ENCODE data around the gene NISCH. TPM values are rescaled to one million over a fixed set of nuclear protein-coding genes. Genes with fewer than 3 reads are reported as not detected.

NISCH gene
- total RNA-seq, 1 experiment from 2014 or later, result 45.7 TPM

DNA sequence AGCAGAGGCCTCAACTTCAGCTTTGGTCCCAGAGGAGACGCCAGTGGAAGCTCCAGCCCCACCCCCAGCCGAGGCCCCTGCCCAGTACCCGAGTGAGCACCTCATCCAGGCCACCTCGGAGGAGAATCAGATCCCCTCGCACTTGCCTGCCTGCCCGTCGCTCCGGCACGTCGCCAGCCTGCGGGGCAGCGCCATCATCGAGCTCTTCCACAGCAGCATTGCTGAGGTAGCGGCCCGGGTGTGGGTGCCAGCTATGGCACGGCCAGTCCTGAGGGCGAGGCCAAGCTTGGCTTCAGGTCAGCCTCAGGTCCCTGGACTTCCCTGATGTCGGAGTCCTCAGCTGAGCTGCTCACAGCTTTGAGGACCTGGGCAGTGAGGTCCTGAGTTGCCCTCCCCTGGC, 34.0 kb downstream of the NISCH start:
- no peak for DNase-seq (ENCODE audit: low read depth)

- no peak for DNase-seq (ENCODE audit: low read depth)
Observed at GRCh38 chr3:52490035-52490938, 34.9 kb downstream of the NISCH start.

DNA sequence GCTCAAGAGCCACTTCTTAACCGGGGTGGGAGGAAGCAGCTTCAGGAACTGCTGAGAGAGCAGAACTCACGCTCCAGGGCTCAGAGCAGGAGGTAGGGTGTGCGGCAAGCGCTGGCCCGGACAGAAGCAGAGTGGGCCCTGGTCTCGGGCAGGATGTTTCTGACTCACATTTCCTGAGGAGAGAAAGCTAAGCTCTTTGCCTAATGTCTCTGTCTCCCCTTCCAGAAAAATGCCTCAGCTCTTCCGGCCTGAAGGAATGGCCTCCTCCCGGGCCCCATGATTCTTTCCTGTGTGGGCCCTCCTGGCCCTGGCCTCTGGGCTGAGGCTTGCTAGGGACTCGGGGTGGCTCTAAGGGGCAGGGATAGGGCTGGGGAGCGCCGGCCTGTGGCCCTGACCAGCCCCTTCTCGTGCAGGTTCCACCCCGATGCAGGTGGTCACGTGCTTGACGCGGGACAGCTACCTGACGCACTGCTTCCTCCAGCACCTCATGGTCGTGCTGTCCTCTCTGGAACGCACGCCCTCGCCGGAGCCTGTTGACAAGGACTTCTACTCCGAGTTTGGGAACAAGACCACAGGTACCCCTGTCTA, 35.6 kb downstream of the NISCH start:
- DNase-seq (ENCODE audit: low read depth), result no peak

GRCh38 chr3:52492059-52492458, 36.7 kb downstream of the NISCH start:
- no peak for DNase-seq (ENCODE audit: low read depth)

DNA sequence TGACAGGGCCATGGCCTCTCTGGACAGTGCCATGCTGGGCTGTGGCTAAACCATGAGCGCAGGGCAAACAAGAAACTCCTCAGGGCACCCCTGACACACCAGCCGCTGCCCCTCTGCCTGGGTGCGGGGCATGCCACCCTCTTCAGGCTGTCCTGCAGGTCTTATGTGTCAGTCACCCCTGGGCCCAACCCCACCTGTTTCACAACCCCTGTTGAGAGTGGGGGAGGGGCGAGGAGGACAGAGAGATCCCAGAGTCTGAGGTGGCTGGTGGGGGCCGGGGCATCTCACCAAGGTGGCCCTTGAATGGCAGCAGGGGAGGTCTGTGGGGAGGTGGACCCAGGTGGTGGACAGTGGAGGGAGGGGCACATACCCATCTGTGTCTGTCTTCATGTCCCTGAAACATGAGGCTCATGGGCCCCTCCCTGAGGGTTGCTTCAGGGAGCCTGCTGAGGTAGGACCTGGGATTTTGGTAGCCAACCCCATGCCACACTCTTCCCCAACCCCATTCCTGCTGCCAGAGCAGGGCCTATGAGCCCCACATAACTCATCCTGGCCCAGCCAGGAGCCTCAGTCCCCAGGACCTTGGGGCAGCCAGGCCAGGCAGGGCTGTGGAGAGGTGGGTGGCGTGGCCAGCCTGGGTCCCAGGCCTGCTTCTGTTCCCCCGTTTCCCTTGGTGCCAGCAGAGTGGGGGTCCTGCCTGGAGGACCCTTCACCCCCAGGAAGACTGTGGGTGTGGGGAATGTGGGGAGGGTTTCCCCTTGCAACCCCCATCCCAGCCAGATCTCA, 38.0 kb downstream of the NISCH start:
- no peak for DNase-seq (ENCODE audit: low read depth)

GRCh38 chr3:52494445-52494844, 39.0 kb downstream of the NISCH start:
- no peak for DNase-seq (ENCODE audit: low read depth)

GRCh38 chr3:52494886-52495495, 39.6 kb downstream of the NISCH start, which contains the start of gene STAB1:
Gene STAB1 (plus strand): TSS chr3:52495338. CDS start chr3:52495414, 76 bp downstream.
- DNase-seq (ENCODE audit: low read depth), result no peak

- peak; percentile 78 for DNase-seq (ENCODE audit: low read depth)
Observed at GRCh38 chr3:52495777-52496602, 40.6 kb downstream of the NISCH start.

DNA sequence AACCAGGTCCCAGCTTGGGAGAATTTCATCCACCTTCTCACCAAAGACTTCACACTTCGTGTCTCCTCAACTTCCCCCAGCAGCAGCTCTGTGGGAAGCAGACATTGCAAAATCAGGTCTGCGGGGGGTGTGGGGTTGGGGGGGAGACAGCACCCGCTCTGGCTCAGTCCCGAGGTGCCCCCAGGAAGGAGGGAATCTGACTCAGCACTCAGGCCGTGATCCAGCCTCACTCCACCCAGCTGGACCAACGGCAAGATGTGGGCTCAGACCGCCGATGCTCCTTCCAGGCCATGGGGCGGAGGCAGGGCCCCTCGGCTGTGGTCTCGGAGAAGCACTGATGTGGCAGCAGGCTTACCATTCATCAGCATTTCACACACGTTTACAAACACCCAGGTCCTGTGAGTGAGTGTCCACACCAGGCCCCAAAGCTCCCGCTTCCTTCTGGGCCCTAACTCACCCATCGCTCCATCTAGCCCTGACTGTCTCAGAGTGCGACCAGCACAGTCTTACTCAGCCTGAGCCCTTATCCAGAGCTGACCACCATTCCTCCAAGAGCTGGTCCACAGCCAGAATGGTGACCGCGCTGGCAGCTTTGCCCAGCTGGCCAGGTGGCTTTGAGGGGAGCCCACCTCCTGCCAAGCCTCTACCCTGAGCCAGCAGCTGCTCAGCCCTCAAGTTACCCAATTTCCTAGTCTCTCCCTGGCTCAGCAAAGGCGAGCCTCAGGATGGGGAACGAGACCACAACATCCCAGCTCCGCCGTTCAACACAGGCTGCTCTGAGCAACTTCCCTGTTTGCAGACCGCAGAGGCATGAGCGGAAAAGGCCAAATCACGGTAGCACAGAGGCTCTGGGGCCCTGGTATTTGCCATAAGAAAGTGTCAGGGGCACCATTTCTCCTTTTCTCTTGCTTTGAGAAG, 43.0 kb downstream of the NISCH start:
- DNase-seq (ENCODE audit: low read depth), result peak; percentile 83

DNA sequence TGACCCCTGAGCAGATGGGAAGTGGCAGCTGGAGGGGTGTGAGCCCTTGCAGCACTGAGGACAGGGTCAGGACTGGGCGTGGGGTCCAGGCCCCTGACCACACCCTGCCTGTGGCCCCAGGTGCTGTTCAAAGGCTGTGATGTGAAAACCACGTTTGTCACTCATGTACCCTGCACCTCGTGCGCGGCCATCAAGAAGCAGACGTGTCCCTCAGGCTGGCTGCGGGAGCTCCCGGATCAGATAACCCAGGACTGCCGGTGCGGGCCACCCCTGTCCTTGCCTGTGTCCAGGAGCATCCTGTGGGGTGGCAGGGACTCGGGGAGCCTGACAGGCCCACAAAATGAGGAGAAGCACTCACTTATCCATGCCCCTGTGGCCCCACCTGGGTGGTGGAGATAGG, 45.6 kb downstream of the NISCH start:
- no peak for DNase-seq (ENCODE audit: low read depth)

GRCh38 chr3:52502001-52502400, 46.6 kb downstream of the NISCH start:
- no peak for DNase-seq (ENCODE audit: low read depth)

DNA sequence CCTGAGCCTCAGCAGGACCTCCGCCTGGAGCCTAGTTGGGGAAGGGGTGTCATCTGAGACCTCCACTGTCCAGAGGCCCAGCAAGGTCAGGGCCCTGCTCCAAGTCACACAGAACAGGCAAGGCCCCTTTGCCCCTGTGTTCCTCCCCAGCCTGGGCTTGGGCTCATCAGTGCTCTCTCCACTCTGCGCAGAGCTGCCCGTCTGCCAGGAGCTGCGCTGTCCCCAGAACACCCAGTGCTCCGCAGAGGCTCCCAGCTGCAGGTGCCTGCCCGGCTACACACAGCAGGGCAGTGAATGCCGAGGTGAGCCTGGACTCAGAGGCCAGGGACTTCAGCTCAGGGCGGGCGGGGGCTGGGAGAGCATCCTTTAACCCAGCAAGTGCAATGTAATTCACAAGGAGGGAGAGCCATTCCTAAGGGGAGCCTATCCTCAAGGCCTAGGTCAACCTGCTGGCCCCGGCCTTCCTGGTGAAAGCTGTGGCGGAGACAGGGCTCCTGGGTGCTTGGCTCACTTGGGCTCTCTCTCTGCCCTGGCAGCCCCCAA, 47.5 kb downstream of the NISCH start:
- no peak for DNase-seq (ENCODE audit: low read depth)

DNA sequence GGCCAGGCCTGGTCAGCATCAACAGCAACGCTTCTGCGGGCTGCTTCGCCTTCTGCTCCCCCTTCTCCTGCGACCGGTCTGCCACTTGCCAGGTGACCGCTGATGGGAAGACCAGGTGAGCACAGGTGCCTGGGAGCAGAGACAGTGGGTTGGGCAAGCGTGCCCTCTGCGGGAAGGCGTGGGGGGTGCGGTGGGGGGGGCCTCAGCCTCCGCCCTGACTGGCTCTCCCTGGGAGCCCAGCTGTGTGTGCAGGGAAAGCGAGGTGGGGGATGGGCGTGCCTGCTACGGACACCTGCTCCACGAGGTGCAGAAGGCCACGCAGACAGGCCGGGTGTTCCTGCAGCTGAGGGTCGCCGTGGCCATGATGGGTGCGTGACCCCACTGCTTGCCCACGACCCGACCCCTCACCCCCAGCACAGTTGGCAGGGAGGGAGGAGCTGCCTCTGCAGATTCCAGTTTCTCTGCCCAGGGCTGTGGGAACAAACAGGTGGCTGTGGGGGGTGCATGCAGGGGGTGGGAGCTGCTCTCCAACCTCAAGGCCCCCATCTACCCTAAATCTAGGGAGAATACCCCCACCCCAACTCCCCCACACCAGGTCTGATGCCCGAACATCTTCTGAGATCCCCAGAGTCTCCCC, 48.5 kb downstream of the NISCH start:
- no peak for DNase-seq (ENCODE audit: low read depth)

GRCh38 chr3:52504977-52505376, 49.6 kb downstream of the NISCH start:
- no peak for DNase-seq (ENCODE audit: low read depth)

DNA sequence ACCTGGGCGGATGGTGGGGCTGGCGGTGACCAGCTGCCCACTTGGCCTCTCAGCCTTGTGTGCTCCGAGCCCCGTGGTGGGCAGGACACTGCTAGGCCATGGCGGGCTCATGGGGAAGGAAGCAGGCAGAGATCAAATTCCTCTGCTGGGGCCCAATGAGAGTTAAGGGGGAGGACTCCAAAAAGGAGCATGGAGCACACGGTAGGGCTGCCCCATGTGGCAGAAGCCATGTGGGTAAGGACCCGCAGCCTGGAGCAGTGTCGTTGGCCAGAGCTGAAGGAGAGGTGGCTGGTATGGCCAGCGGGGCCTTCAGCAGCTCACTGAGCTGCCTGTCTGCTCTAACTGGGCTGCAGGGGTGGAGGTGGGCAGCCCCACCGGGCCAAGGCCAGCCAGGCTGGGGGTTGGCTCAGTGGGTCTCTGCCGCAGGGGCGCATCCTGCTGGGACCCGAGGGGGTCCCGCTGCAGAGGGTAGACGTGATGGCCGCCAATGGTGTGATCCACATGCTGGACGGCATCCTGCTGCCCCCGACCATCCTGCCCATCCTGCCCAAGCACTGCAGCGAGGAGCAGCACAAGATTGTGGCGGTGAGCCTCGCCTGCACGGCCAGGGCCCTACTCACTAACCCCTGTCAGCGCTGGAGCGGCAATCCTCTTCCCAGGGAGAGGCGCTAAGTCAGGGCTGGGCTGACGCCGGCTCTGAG, 51.0 kb downstream of the NISCH start:
- DNase-seq (ENCODE audit: low read depth), result no peak

DNA sequence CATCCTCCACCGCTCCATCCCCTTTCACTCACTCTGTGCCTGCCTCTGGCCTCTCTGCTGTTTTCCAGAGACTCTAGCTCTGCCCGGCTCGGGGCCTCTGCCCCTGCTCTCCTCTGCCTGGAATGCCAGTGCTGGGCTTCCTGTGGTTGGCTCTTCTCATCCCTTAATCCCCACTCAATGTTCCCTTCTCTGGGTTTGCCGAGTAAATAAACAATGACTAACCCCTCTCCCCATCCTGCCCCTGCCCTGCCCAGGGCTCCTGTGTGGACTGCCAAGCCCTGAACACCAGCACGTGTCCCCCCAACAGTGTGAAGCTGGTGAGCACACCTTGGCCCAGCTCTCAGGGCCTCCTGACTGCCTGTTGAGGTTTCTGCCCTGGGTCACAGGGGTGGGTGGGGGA, 52.0 kb downstream of the NISCH start:
- DNase-seq (ENCODE audit: low read depth), result peak; percentile 93

- no peak for DNase-seq (ENCODE audit: low read depth)
Observed at GRCh38 chr3:52509753-52510328, 54.4 kb downstream of the NISCH start.

DNA sequence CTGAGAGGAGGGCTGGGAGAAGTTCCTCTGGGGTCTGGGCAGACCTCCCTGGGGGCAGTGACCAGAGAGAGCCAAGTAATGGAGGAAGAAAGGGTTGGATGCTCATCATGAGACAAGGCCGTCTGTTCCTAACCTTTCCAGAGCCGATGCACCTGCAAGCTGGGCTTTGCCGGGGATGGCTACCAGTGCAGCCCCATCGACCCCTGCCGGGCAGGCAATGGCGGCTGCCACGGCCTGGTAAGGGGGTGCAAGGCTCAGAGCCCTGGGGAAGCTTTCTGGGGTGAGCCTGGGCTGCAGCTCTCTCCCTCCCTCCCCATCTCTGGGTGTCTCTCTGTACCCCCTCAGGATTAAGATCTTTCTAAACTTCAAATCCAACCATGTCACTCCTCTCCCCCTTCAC, 56.1 kb downstream of the NISCH start:
- no peak for DNase-seq (ENCODE audit: low read depth)

Data from LHCN-M2 (cell line).